Progenitor cell of endocrine pancreas (in vitro differentiated cells): ENCODE data around the gene IGFBPL1. TPM values are rescaled to one million over a fixed set of nuclear protein-coding genes. Genes with fewer than 3 reads are reported as not detected.

Source experiments
- DNase-seq: peaks from one replicate; pipeline ENCODE4 v3.0.0; 2021; ENCODE audit warnings: low spot score; ENCODE audit not compliant: unreplicated experiment
- H3K27ac Mint-ChIP-seq: 2 replicates; pipeline ENCODE4 v1.8.0; 2021; ENCODE audit warnings: mild to moderate bottlenecking, moderate library complexity, mixed read lengths
- H3K27me3 Mint-ChIP-seq: 2 replicates; pipeline ENCODE4 v1.8.0; 2021; ENCODE audit warnings: mixed read lengths
- H3K36me3 Mint-ChIP-seq: 2 replicates; pipeline ENCODE4 v1.8.0; 2022; ENCODE audit warnings: mixed read lengths; ENCODE audit not compliant: insufficient read depth
- H3K4me1 Mint-ChIP-seq: 2 replicates; pipeline ENCODE4 v1.8.0; 2021; ENCODE audit warnings: low read depth, mixed read lengths
- H3K4me3 Mint-ChIP-seq: 2 replicates; pipeline ENCODE4 v1.8.0; 2021; ENCODE audit warnings: low read depth, mild to moderate bottlenecking, moderate library complexity, mixed read lengths
- H3K9me3 Mint-ChIP-seq: 2 replicates; pipeline ENCODE4 v1.8.0; 2021; ENCODE audit warnings: low read depth, mixed read lengths
- CTCF ChIP-seq: fragments of 200-600 bp; sonication (generic); IDR thresholded peaks from one replicate; pipeline ENCODE4 v1.5.0; 2021; ENCODE audit warnings: antibody characterized with exemption, mild to moderate bottlenecking; ENCODE audit not compliant: unreplicated experiment
- total RNA-seq: library from RNA; stranded (reverse); gene quantifications from 2 replicates; pipeline ENCODE4 v1.2.1, GENCODE V29; 2021

Gene IGFBPL1
- total RNA-seq, 1 donor from 2014 or later, result 4.7 TPM

- H3K36me3 Mint-ChIP-seq, result peaks cover 1% of the 10 kb centered on the region
- H3K27me3 Mint-ChIP-seq, result no peaks in the 10 kb centered on the region
- H3K4me1 Mint-ChIP-seq, result peaks cover 19% of the 10 kb centered on the region
- TF ChIP-seq CTCF, result no peak
- no peak overlapping the region for H3K27ac Mint-ChIP-seq
- DNase-seq, result no peak
- no peak overlapping the region for H3K4me3 Mint-ChIP-seq
- peaks cover 5% of the 10 kb centered on the region for H3K9me3 Mint-ChIP-seq
Observed at GRCh38 chr9:38387751-38388150, 36.5 kb downstream of the IGFBPL1 start.

GRCh38 chr9:38387066-38387465 lies 37.2 kb downstream of the IGFBPL1 start:
- H3K4me1 Mint-ChIP-seq, result peaks cover 21% of the 10 kb centered on the region
- no peak overlapping the region for H3K27ac Mint-ChIP-seq
- no peaks in the 10 kb centered on the region for H3K27me3 Mint-ChIP-seq
- peaks cover 5% of the 10 kb centered on the region for H3K9me3 Mint-ChIP-seq
- peaks cover 1% of the 10 kb centered on the region for H3K36me3 Mint-ChIP-seq
- TF ChIP-seq CTCF, result no peak
- DNase-seq, result no peak
- H3K4me3 Mint-ChIP-seq, result no peak overlapping the region

- no peak overlapping the region for H3K4me3 Mint-ChIP-seq
- peaks cover 1% of the 10 kb centered on the region for H3K36me3 Mint-ChIP-seq
- no peak for DNase-seq
- H3K27ac Mint-ChIP-seq, result no peak overlapping the region
- H3K9me3 Mint-ChIP-seq, result peaks cover 5% of the 10 kb centered on the region
- H3K27me3 Mint-ChIP-seq, result no peaks in the 10 kb centered on the region
- TF ChIP-seq CTCF, result no peak
- peaks cover 25% of the 10 kb centered on the region for H3K4me1 Mint-ChIP-seq
Observed at GRCh38 chr9:38386319-38386895, 37.8 kb downstream of the IGFBPL1 start.

- H3K9me3 Mint-ChIP-seq, result peaks cover 5% of the 10 kb centered on the region
Observed at GRCh38 chr9:38385896-38386295, 38.4 kb downstream of the IGFBPL1 start.

More at GRCh38 chr9:38385896-38386295, 38.4 kb downstream of the IGFBPL1 start:
- H3K27me3 Mint-ChIP-seq, result no peaks in the 10 kb centered on the region
- DNase-seq, result no peak
- no peak overlapping the region for H3K27ac Mint-ChIP-seq
- no peak overlapping the region for H3K4me3 Mint-ChIP-seq
- H3K36me3 Mint-ChIP-seq, result peaks cover 1% of the 10 kb centered on the region
- TF ChIP-seq CTCF, result no peak
- peaks cover 28% of the 10 kb centered on the region for H3K4me1 Mint-ChIP-seq
